Activated CD8-positive, alpha-beta memory T cell treated with anti-CD3 and anti-CD28 coated beads for 48 hours (primary cell): Measurements from ENCODE around the gene RAB43.
"Not testable (repeated sequence)": the region's sequence is repeated elsewhere in the genome, so short reads cannot be mapped to it uniquely, and the experiment has no call there.

Source experiments
- DNase-seq, 3 experiments: peaks; one replicate each; pipeline ENCODE4 v3.0.0-alpha.2; 2020; ENCODE audit warnings: low read depth in 2 of 3, low spot score in 2 of 3

RAB43 gene

GRCh38 chr3:129122412-129123011 is 908 bp upstream of the RAB43 start:
- DNase-seq = no peak

GRCh38 chr3:129121016-129121791 is 400 bp downstream of the RAB43 start:
- DNase-seq = peak in 2 of 3 experiments; percentile 36 to 50

GRCh38 chr3:129120254-129121004 is 1.2 kb downstream of the RAB43 start:
- DNase-seq = peak; percentile 61 to 86 (median 74)

- DNase-seq = no peak
These were observed 2.1 kb downstream of the RAB43 start for GRCh38 chr3:129119365-129120100.

GRCh38 chr3:129118745-129119144 is 2.9 kb downstream of the RAB43 start:
- no peak for DNase-seq

- no peak for DNase-seq
These were observed 4.5 kb downstream of the RAB43 start for GRCh38 chr3:129117134-129117533.

GRCh38 chr3:129116482-129116946 is 5.1 kb downstream of the RAB43 start:
- no peak for DNase-seq

GRCh38 chr3:129114455-129114854 is 7.1 kb downstream of the RAB43 start:
- no peak for DNase-seq

GRCh38 chr3:129112308-129113052 is 9.1 kb downstream of the RAB43 start:
- no peak for DNase-seq

GRCh38 chr3:129111076-129111780 is 10.4 kb downstream of the RAB43 start:
- not testable (repeated sequence) for DNase-seq

- no peak for DNase-seq
These were observed 13.8 kb downstream of the RAB43 start for GRCh38 chr3:129107793-129108192.

- DNase-seq = no peak
These were observed 14.6 kb downstream of the RAB43 start for GRCh38 chr3:129106866-129107565.

GRCh38 chr3:129106320-129106719 is 15.3 kb downstream of the RAB43 start:
- no peak for DNase-seq

GRCh38 chr3:129105862-129106261 is 15.7 kb downstream of the RAB43 start:
- no peak for DNase-seq

- no peak for DNase-seq
These were observed 17.0 kb downstream of the RAB43 start for GRCh38 chr3:129104498-129105079.

GRCh38 chr3:129104051-129104450 is 17.6 kb downstream of the RAB43 start:
- DNase-seq = no peak

- DNase-seq = no peak
These were observed 18.3 kb downstream of the RAB43 start for GRCh38 chr3:129103296-129103695.

- no peak for DNase-seq
These were observed 20.1 kb downstream of the RAB43 start for GRCh38 chr3:129101370-129102138.
